NCI-H2081 treated with DMSO at 0.1 percent for 48 hours (cell line): ENCODE results near the gene PDCD6IP.

Experiments
- DNase-seq: peaks from one replicate; lab custom pipeline; 2025; lab: John Stamatoyannopoulos, UW

Gene PDCD6IP

DNA sequence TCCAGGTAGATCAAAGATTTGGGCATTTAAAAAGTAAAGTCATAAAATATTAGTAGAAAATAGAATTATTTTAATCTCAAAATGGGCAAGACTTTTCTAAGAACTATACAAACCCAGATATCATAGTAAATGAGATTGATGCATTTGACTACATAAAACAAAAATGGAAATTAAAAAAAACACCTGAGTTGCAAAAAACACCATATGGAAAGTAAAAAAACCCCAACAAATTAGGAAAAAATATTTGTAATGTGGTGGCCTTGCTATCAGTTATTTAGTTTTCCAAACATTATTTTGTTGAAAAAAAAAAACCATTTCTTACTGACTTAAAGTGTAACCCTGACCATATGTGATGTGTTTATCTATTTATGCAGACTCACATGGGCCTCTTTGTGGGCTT, 97.2 kb downstream of the PDCD6IP start:
- DNase-seq: no peak

DNA sequence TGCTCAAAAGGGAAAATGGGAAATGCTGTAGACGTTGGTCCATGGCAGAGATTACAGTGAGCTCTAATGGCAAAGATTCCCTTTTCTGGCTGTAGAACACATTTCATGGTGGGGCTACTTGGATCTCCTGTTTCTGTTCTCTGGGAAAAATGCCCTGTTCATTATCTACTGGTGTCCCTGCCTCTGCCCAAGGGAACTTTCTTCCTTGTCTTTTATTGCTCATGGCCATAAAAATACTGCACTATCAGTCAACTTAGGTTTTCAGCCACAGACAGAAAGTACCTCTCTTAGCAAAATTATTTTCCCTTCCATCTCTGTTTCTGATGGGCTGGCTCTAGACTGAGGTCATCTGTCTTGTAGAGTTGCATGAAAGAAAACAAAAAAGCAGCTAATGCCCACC, 98.9 kb downstream of the PDCD6IP start:
- DNase-seq: no peak

DNA sequence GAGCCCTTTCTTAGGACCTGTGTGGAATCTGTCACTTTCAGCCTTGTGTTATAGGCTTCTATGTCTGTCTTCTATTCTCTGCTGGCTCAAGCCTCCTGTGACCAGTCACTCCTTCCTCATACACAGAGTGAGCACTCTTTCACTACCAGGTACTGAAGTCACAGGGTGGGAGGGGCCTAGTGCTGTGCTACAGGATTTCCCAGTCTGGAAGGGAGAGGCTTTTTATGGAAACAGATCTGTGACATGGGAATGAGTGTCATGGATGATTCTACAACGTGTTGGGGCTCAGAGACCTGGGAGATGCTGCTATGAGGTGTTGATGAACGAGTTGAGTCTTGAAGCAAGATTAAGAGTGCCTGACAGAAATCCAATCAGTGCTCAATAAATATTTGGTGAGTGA, 100.5 kb downstream of the PDCD6IP start:
- no peak for DNase-seq

DNA sequence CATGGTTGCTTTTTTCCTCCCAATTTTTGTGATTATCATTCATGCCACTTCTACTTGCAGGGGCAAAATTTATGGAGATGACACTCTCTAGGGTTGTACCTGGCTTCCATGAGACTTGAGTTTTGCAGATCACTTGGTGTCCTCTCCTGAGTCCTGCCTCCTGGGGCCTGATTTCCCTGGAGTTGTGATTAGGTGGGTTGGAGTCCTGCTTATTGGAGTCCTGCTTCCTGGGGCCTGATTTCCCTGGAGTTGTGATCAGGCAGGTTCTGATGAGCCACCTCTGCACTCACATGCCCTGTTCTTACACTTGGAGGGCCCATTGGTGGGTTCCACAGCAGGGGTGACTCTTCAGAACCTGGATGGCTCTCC, 102.0 kb downstream of the PDCD6IP start:
- no peak for DNase-seq

DNA sequence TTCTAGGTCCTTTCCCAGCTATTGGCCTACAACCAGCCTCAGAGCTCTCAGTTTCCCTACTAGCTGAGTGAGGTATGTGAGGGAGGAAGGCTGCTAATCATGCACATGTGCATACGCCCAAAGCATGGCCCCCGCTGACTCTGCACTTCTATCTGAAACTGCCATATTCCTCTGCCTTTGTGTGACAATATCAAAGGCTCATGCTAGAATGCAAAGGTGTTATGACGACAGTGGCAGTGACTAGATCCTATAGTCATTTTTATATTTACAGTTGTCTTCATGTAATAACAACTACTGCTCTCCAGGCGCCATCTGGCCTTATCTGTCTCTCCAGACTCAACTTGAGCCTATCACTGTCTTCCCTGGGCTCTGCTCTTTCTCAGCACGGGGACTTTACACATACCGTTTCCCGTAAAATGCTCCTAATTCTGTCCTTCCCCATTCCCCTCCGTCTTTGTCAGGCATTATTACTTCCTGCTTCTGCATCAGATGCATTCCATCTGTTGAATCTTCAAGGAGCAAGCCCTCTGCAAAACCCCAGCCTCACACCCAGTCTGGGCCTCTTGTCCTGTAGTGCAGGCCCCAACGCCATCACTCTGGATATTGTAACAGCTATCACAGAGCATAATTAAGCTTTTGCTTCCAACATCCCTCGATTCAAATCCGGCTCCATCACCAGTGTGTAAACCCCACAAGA, 102.5 kb downstream of the PDCD6IP start:
- no peak for DNase-seq

DNA sequence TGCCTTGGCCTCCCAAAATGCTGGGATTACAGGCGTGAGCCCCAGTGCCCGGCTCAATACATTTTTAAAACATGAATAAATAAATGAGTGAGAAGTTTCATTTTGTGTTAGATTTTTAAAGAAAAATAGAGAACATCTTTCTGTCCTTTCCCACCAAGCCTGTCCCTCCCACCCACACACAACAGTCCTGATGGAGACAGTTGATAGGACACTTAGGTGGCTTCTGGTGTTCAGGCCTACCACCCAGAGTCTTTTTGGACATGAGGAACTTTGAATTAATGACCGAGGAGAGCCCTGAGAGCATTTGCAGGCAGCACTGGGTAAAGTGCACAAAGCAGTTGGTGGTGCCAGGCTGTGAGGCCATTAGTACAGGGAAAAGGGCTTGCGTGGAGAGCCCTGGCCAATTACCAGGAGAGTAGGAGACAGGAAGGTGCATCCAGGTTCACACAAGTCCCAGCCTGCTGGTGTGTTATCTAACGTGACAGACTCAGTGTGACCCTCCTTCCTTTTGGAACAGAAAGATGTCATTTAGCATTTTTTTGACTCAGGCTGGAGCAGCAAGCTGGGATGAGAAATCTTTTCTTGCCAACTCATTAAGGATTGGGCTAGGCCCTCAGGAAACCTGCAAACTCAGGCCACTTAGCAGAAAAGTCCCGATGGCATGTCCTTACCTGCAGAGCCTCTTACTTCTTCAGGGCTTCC, 103.6 kb downstream of the PDCD6IP start:
- DNase-seq: no peak

DNA sequence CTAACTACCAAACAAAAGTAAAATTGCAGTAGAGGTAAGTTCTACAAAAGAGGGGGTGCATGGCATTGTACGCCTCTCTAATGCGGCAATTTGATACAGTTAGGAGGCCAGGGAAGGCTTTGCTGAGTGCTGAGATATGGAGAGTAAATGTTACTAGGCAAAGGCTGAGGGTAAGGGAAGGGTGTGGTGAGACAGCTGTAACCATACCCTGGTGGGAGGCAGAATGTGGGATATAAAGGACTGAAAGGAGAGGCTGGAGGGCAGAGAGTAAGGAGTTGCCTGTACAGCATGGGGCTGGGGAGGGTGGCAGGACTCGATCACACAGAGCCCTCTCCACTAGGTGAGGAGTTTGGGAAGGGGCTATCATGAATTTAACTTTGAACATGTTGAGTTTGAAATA, 106.3 kb downstream of the PDCD6IP start:
- no peak for DNase-seq

DNA sequence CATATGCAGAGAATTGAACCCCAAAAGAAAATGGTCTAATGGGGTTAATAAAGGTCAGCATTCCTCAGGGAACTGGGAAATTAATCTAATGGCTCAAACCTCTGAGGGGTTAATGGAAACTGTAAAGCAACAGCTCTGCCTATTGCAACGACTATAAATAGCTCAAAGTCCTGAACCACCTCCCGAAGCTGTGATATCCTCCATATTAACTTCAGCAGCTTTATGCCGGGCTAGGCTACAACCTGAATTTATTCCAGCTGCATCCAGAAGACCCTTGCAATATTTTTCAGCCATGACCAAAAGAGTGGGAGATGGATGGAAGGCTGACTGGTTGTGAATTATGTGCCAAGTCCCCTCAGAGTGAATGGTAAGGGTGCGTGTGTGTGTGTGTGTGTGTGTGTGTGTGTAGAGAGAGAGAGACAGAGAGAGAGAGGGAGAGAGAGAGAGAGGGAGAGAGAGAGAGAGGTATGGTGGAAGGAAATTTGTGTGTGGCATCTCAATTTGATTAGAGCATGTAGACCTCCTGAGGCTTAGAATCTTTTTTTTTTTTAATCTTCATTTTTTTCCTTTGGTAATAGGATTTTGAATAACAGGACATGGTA, 109.9 kb downstream of the PDCD6IP start:
- no peak for DNase-seq

DNA sequence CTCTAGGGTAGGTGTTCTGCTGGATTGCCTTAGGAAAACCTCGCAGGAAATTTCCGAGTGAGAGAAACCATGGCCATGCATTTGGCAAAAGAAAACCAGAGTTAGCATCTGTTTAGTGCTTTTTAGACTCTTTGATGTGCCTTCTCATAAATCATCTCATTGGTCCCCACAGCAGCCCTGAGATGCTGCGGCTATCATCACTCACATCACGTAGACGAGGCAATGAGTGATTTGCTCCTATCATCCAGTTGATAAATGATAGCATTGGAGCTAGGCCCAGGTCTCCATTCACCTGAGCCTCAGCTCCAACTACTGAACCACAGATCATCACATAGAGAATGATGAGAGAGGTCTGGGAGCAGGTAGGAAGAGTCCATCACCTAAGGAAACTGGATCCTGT, 111.1 kb downstream of the PDCD6IP start:
- DNase-seq: no peak

DNA sequence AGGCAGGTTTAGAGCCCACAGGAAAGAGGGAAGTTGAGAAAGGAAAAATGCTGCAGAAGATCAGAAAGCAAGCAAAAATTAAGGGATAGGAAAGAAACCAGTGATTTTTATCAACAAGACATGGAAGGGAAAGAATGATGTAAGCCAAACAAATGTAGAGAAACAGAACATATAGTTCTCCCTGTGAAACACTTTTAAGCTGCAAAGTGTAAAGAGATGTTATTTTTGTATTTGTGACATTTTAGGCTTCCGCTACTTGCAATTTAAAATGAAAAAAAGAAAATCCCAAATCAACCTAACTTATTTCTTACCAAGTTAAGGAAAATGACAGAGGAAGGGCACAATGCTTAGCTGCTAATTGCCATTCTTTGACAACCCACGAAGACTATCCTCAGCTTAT, 111.6 kb downstream of the PDCD6IP start:
- DNase-seq: no peak

DNA sequence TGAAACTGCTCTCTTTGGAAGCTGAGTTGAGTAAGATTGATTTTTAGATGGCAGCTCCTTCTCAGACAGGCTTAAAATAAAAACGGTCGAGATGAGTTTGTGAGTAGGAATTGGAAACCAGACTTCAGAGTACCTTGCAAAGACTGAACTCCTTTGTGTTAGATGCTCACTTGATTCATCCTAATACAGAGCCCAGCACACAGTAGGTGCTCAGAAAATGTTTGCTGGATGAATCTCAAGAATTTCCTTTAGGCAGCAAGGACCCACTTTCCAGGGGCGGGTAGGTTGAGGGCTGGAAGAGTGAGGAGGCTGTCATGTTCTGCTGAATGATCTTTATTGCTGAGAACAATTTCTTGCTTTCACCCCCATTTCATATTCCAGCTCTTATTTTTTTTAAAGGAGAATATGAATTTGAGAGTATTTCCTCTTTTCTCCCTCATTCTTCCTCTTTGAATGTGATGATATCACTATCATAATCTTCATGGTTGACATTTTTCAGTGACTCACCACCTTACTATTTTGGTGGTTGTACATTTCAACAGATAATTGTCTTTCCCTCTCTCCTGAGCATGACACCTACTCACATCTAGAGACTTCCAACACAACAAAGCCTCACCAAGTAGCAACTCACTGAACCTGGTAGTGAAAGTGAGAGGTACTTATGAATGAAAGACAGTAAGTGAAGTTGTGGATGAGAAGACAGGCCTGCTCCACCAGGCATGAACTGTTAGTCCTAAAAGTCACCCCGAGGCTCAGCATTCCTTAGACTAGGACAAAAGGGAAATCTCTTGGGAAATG, 113.3 kb downstream of the PDCD6IP start:
- DNase-seq: no peak

DNA sequence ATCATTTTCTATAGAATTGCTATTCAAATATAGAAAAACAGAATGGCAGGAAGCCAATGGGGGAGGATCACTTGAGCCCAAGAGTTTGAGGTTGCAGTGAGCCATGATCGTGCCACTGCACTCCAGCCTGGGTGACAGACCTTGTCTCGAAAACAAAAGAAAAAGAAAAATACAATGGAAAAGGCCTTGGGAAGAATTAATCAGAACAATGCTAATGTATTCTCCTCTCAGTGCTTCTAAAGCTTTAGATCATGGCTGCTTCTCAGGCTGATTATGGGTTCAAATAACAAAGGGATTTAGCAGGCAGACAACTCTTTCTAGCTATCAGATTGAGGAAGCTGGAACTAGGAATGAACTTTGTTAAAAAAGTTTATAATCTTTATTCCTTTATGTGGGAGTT, 115.8 kb downstream of the PDCD6IP start:
- DNase-seq: no peak

DNA sequence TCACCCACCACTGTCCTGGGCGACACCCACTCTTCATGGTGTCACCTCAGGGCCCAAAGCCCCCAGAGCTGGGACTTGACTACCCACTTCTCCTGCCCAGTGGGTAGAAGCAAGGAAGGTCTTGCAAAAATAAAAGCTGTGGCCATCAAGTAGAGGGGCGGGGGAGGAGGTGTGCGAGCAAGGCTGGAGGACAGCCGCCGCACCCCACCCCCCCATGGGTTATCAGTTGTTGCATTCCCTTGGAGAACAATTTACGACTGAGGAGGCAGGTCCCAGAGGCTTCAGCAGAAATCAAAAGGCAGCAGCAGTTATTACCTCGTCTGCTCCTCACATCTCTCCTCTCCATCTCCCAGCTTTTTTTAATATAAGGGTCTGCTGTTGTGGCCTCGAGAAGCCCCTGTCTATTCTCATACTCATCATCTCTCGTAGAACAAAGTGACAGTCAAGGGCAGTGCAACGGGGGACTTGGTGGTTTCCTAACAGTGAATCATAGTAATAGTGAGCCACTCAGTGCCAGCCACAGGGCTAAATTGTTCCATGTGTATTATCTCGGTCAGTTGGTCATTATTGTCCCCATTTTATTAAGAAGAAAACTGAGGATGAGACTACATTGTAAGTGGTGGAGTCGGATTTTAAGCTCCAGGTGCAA, 116.4 kb downstream of the PDCD6IP start:
- no peak for DNase-seq

DNA sequence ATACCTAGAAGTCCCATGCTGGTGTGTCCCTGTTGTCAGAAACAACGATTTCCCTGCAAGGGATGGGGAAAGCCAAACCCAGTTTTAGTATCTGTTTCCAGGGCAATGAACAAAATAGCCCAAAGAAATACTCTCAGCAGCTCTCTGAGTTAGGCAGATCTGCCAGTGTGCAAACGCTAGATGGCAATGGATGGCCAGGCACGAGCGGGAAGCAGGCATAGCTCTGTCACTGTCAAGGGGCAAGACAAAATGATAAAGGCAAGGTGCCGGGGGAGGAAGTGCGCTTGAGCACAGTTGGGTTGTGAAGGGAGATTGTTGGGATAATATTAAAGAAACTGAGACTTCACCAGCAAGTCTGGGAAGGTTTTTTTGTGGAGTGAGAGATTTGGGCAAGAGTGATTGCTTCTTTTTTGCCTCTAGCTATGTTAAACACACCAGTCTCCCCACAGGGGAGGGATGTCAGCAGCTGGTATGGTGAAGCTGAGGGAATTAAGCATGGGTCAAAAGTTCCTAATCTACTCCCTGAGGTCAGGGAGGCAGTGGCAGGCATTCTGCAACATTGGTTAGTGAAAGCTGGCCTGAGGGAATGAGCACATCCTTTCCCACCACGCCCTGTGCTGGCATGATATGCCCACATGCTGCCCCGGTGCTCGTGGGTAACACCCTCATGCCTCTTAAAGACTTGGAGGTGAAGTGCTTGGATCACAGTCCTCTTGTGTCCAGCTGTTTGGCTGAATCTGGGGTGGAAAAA, 117.5 kb downstream of the PDCD6IP start:
- no peak for DNase-seq

DNA sequence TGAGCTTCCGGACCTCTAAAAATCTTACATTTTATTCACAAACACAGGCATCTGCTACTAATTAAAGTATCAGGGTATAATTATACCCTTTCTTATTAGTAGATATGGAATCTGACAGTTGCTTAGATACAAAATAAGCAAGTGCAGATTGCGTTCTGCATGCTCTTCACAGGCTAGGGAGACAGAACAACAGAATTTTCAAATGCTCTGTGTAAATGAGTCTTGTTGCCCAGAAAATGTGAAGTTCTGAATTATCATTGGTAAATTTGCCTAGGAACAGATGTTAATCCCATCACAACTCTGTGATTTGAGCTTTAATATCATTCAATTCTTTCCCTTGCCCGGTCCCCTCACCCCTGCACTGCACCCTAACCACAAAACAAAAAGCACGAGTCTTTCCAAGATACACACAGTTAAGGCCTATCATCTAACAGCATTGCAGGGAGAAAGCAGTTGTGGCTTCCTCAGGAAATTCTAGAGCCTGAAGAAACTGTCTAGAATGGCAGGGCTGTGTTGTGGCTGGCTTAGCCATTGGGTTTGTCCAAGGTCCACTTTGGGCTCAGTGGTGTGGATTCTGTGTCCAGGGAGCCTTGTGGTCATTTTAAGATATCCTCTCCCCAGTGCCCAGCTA, 119.8 kb downstream of the PDCD6IP start:
- DNase-seq: no peak
